Measurements from ENCODE around the gene ABCG1. TPM values are rescaled to one million over a fixed set of nuclear protein-coding genes. Genes with fewer than 3 reads are reported as not detected.

Gene ABCG1
- total RNA-seq, 6 experiments from 2014 or later, result 3.3 to 9.8 (median 4.8) TPM

DNA sequence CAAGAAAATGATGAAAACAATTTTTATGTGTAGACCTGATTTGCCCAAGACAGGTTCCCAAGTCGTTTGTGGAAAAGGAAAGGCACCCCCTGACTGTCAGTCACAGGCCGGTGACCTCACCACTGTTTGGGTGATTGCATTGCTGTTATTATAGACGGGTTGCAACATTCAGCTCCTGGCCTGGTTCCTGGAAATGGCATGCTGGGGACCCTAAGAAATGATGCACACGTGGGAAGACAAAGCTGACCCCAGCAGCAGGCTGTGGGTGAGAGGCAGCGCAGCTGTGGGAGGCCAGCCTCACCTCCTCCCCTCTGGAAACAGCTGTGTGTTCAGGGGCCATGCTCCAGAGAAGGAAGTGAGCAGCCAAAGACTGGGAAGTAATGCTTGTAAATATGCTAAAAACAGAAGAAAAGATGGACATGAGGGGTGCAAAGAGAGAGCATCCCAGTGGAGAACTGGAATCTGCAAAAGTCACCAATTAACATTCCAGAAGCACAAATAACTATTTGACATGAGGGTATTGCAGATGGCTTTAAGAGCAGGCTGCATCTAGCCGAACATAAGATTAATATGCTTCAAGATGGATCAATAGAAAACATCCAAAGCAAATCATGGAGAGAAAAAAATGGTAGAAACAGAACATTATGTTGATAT lies 23.4 kb upstream of the ABCG1 start:
- peak in 3 of 4 donors; percentile 13 to 26 (median 16) for ATAC-seq
- intact Hi-C loops (cut with DNase I), result no loop called here
- H3K4me1 ChIP-seq, result peaks cover 0 to 15% (median 3%) of the 10 kb centered on the region in 4 donors
- H3K4me3 ChIP-seq, result no peak overlapping the region
- H3K27ac ChIP-seq, result no peak overlapping the region
- TF ChIP-seq POLR2A (IDR thresholded peaks at IDR 0.05) (no peak), CTCF (IDR thresholded peaks at IDR 0.05) (no peak)
- no peaks in the 10 kb centered on the region for H3K36me3 ChIP-seq
- DNase-seq, result peak in 1 of 3 donors; percentile 41
- H3K27me3 ChIP-seq, result no peaks in the 10 kb centered on the region
- whole genome bisulfite sequencing (ENCODE audit: insufficient coverage, low coverage, low lambda C conversion rate, missing lambda C conversion rate), result 28% methylated on average over 3 of the region's 6 CpGs
- no peaks in the 10 kb centered on the region for H3K9me3 ChIP-seq

DNA sequence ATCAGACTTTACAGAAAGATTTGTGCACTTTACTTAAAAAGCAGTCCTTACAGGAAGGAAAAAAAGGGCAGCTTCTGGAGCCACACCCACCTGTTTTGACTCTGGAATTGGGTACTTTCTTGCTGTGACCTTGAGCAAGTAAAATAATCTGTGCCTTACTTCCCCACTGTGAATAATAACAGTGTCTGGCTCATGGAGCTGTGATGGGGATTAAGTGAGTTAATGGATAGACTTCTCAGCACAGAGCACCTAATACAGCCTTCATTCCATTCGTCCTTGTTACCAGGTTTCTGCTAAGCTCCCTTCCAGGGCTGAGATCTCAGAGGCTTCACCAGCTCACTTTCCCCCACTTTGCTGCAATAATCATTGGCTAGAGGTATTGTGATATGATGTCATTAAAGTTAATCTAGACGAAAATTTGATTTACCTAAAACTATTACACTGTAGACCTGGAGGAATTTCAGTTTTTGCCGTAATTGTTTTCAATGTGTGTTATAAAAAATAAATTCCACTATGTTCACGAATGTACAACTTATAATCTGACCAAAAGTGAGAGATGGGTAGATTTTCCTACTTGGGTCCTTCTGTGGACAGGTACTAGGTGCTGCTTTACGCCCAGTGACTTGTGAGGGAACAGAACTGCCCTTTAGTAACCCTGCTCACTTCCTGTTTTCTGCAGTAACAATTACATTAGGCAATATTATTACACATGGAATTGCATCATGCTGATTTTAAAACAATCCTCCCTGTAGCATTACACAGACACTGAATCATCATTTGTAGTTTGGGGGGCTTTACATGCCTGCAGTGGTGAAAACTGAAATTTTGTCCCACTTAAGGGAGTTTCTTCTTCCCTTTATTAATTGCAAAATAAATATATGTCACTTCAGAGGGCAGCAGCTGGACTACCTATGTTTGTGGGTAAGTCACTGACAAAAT lies 19.7 kb upstream of the ABCG1 start:
- intact Hi-C loops (cut with DNase I), result no loop called here
- no peak for DNase-seq

DNA sequence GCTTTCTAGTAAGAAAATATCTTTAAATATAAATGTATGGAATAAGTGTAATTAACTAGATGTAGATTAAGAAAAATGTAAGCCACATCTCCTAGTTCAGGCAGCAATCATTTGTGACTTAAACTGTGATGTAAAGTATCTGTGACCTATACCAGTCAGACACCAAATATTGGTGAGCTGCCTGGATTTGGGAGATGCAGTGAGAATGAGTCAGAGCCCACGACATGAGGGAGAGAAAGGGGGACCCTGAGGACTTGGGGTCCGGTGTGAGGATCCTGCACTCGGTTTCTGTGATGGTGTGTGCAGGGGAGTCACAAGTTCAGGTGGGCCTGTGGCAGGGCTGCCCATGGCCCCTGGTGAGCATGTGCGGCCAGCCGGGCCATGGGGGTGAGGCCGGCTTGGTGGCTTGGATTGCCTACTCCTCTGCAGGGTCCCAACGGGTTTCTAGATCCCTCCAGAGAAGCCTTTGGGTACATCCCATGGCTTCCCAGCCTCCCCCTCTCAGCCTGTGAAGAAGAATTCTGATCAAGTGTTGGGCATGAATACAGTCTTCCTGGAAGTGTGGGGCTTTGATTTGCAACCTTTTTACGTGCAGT lies 19.0 kb upstream of the ABCG1 start:
- ATAC-seq (peak in 2 of 4 donors; percentile 20 to 21), DNase-seq (no peak)
- Histone ChIP-seq H3K27ac (no peak overlapping the region), H3K4me1 (peaks cover 0 to 15% (median 3%) of the 10 kb centered on the region in 4 donors), H3K36me3 (no peaks in the 10 kb centered on the region), H3K9me3 (no peaks in the 10 kb centered on the region), H3K4me3 (no peak overlapping the region), H3K27me3 (no peaks in the 10 kb centered on the region)
- TF ChIP-seq POLR2A (IDR thresholded peaks at IDR 0.05) (no peak), CTCF (IDR thresholded peaks at IDR 0.05) (no peak)
- WGBS (ENCODE audit: insufficient coverage, low coverage, low lambda C conversion rate, missing lambda C conversion rate), result 100% methylated on average over 1 of the region's 8 CpGs
- intact Hi-C loops (cut with DNase I), result no loop called here

More for the DNA sequence above, 19.7 kb upstream of the ABCG1 start:
- peak; percentile 91 to 94 (median 92) for ATAC-seq
- no peaks in the 10 kb centered on the region for H3K36me3 ChIP-seq
- peak overlapping the region in 1 of 3 donors; percentile 12 for H3K27ac ChIP-seq
- no peak overlapping the region for H3K4me3 ChIP-seq
- H3K27me3 ChIP-seq, result no peaks in the 10 kb centered on the region
- TF ChIP-seq CTCF (IDR thresholded peaks at IDR 0.05), result no peak
- TF ChIP-seq POLR2A (IDR thresholded peaks at IDR 0.05), result no peak
- H3K4me1 ChIP-seq, result peaks cover 0 to 15% (median 3%) of the 10 kb centered on the region in 4 donors
- WGBS (ENCODE audit: insufficient coverage, low coverage, low lambda C conversion rate, missing lambda C conversion rate), result 33% methylated on average over 5 of the region's 5 CpGs
- no peaks in the 10 kb centered on the region for H3K9me3 ChIP-seq

GRCh38 chr21:42200906-42201614 lies 17.9 kb upstream of the ABCG1 start:
- ATAC-seq (no peak), DNase-seq (no peak)
- H3K9me3 ChIP-seq, result no peaks in the 10 kb centered on the region
- H3K27ac ChIP-seq, result no peak overlapping the region
- no peak overlapping the region for H3K4me3 ChIP-seq
- H3K27me3 ChIP-seq, result no peaks in the 10 kb centered on the region
- H3K36me3 ChIP-seq, result no peaks in the 10 kb centered on the region
- WGBS (ENCODE audit: insufficient coverage, low coverage, low lambda C conversion rate, missing lambda C conversion rate), result 70% methylated on average over 9 of the region's 14 CpGs
- TF ChIP-seq POLR2A (IDR thresholded peaks at IDR 0.05) (no peak), CTCF (IDR thresholded peaks at IDR 0.05) (no peak)
- intact Hi-C loops (cut with DNase I), result no loop called here
- H3K4me1 ChIP-seq, result peaks cover 0 to 15% (median 3%) of the 10 kb centered on the region in 4 donors
